Karpas-422 (cell line): ENCODE results near the gene HRAS. TPM values are rescaled to one million over a fixed set of nuclear protein-coding genes. Genes with fewer than 3 reads are reported as not detected.

Experiments
- DNase-seq: peaks from one replicate; pipeline ENCODE4 v3.0.0-alpha.2; 2015
- H2AFZ ChIP-seq: fragments of 200-600 bp; sonication (generic); 2 replicates; pipeline ENCODE4 v1.6.1; 2014; ENCODE audit warnings: antibody characterized with exemption, low read length, mixed read lengths
- H3K27ac ChIP-seq: fragments of 200-600 bp; sonication (generic); 2 replicates; pipeline ENCODE4 v1.5.1; 2014; ENCODE audit warnings: mild to moderate bottlenecking, low read length, moderate library complexity
- H3K27me3 ChIP-seq: fragments of 200-600 bp; sonication (generic); 2 replicates; pipeline ENCODE4 v1.6.1; 2014; ENCODE audit warnings: low read length, mixed read lengths
- H3K36me3 ChIP-seq: fragments of 200-600 bp; sonication (generic); 2 replicates; pipeline ENCODE4 v1.6.1; 2014; ENCODE audit warnings: low read length, mixed read lengths; ENCODE audit not compliant: insufficient read depth
- H3K4me1 ChIP-seq: fragments of 200-600 bp; sonication (generic); 2 replicates; pipeline ENCODE4 v1.6.1; 2014; ENCODE audit warnings: mild to moderate bottlenecking, low read length, mixed read lengths
- H3K4me2 ChIP-seq: fragments of 200-600 bp; sonication (generic); 2 replicates; pipeline ENCODE4 v1.6.1; 2014; ENCODE audit warnings: low read length, low read depth, mild to moderate bottlenecking; ENCODE audit not compliant: poor library complexity, severe bottlenecking
- H3K4me3 ChIP-seq: fragments of 200-600 bp; sonication (generic); 2 replicates; pipeline ENCODE4 v1.5.1; 2014; ENCODE audit warnings: mild to moderate bottlenecking, antibody characterized with exemption, low read length, mixed read lengths
- H3K79me2 ChIP-seq: fragments of 200-600 bp; sonication (generic); 2 replicates; pipeline ENCODE4 v1.6.1; 2014; ENCODE audit warnings: mild to moderate bottlenecking, low read length, mixed read lengths
- H3K9ac ChIP-seq: fragments of 200-600 bp; sonication (generic); 2 replicates; pipeline ENCODE4 v1.6.0; 2014; ENCODE audit warnings: low read length
- H3K9me2 ChIP-seq: fragments of 200-600 bp; sonication (generic), shearing (Covaris generic); replicated peaks from 2 replicates; pipeline ENCODE4 v1.6.0; 2014; ENCODE audit warnings: mild to moderate bottlenecking, low read length, moderate library complexity; ENCODE audit not compliant: insufficient read depth
- H3K9me3 ChIP-seq: fragments of 300-700, 200-600 bp; sonication (generic); 2 replicates; pipeline ENCODE4 v1.6.1; 2014; ENCODE audit warnings: low read length, mixed read lengths
- H4K20me1 ChIP-seq: fragments of 200-600 bp; sonication (generic); 2 replicates; pipeline ENCODE4 v1.6.1; 2014; ENCODE audit warnings: mild to moderate bottlenecking, antibody characterized with exemption, low read length, low read depth; ENCODE audit not compliant: insufficient read depth
- total RNA-seq: library from RNA; depleted of rRNA; stranded (reverse); fragments of >200 nt; shearing (Covaris generic); gene quantifications from 2 replicates; pipeline ENCODE4 v1.2.3, GENCODE V29; 2014; ENCODE audit warnings: low replicate concordance

HRAS gene
- total RNA-seq, 1 experiment from 2014 or later, result 8.5 TPM

- Histone ChIP-seq H3K4me3 (no peak overlapping the region), H3K36me3 (no peaks in the 10 kb centered on the region; the same call in 1 of the 2 replicates), H3K27me3 (no peaks in the 10 kb centered on the region), H3K9ac (no peak overlapping the region), H3K9me2 (no peaks in the 10 kb centered on the region), H3K4me1 (peaks cover 12% of the 10 kb centered on the region), H3K27ac (no peak overlapping the region), H3K79me2 (peaks cover 6% of the 10 kb centered on the region; the same call in 1 of the 2 replicates), H2AFZ (no peak overlapping the region), H4K20me1 (peaks cover 15% of the 10 kb centered on the region), H3K9me3 (no peaks in the 10 kb centered on the region), H3K4me2 (no peak overlapping the region)
- no peak for DNase-seq
Observed at GRCh38 chr11:529728-530411, 5.5 kb downstream of the HRAS start.

DNA sequence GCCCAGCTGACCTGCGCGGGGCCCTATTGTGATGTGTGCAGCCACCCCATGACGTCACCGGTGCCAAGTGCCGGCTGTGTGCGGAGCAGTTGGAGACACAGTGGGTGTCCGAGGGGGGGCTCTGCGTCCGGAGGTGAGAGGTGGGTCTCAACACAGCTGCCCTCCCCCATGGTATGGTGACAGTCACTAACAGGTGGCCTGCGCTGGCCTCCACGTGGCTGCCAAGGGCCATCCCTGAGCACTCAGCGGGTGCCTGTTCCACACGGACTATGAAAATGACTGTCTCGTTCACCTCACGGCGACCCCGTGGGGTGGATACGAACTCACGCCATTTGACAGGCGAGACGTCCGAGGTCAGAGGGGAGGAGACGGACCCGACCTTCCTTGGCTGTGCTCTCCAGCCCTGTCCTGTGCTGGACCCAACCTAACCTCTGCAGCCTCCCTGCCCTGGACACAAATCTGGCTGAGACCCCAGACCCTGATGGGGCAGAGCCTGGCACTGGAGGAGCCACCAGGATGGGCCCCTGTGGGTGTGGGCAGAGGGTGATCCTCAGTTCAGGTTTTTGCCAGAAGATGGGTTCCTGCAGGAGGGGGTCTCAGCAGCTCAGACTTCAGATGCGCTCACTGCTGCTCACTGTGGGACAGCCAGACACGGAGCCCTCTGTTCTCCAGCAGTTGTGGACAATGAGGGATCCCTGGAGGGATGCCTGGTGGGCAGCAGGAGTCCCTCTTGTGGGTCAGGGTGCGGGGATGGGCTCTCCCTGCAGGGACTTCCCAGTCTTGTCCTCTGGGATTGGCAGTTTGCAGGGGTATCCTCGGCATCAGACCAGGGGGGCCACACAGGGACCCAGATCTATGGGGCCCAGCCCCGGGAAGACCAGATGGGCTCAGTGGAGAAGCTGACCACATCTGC lies 6.3 kb downstream of the HRAS start:
- H3K4me2 ChIP-seq, result no peak overlapping the region
- DNase-seq, result no peak
- no peaks in the 10 kb centered on the region for H3K9me3 ChIP-seq
- H3K4me3 ChIP-seq, result no peak overlapping the region
- H3K9me2 ChIP-seq, result no peaks in the 10 kb centered on the region
- no peaks in the 10 kb centered on the region; the same call in 1 of the 2 replicates for H3K36me3 ChIP-seq
- H3K27me3 ChIP-seq, result no peaks in the 10 kb centered on the region
- H3K4me1 ChIP-seq, result peaks cover 5% of the 10 kb centered on the region
- no peaks in the 10 kb centered on the region for H3K79me2 ChIP-seq
- no peak overlapping the region for H2AFZ ChIP-seq
- H3K27ac ChIP-seq, result no peak overlapping the region
- H4K20me1 ChIP-seq, result peaks cover 8% of the 10 kb centered on the region
- no peak overlapping the region for H3K9ac ChIP-seq

GRCh38 chr11:528166-528814 lies 7.1 kb downstream of the HRAS start:
- Histone ChIP-seq H3K4me1 (peaks cover 4% of the 10 kb centered on the region; the same call in 1 of the 2 replicates), H3K79me2 (no peaks in the 10 kb centered on the region), H2AFZ (no peak overlapping the region), H4K20me1 (peaks cover under 1% of the 10 kb centered on the region; the same call in 1 of the 2 replicates), H3K4me3 (no peak overlapping the region), H3K36me3 (no peaks in the 10 kb centered on the region; the same call in 1 of the 2 replicates), H3K9ac (no peak overlapping the region), H3K27ac (no peak overlapping the region), H3K4me2 (no peak overlapping the region), H3K9me2 (no peaks in the 10 kb centered on the region), H3K27me3 (no peaks in the 10 kb centered on the region), H3K9me3 (no peaks in the 10 kb centered on the region)
- no peak for DNase-seq

DNA sequence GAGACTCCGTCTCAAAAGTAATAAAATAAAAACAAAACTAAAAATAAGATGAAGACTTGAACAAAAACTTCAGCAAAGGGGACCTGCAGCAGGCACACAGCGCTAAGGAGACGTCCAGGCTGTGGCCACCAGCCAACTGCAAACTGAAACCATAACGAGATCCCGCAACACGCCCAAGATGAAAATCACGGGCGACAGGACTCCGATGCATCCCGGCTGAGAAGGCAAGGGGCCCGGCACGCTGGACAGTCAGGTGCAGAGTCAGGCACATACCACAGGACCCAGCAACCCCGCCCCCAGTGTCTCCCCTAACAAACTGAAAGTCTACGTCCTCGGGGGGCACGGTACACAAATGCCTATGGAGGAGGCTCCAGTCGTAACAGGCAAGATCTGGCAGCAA lies 9.2 kb downstream of the HRAS start:
- no peak overlapping the region for H3K9ac ChIP-seq
- DNase-seq, result no peak

GRCh38 chr11:521177-521688 lies 14.1 kb downstream of the HRAS start:
- Histone ChIP-seq H3K4me3 (no peak overlapping the region), H3K27me3 (no peaks in the 10 kb centered on the region), H3K79me2 (no peaks in the 10 kb centered on the region), H2AFZ (no peak overlapping the region), H3K36me3 (no peaks in the 10 kb centered on the region), H3K4me1 (no peaks in the 10 kb centered on the region), H3K9ac (no peak overlapping the region), H4K20me1 (no peaks in the 10 kb centered on the region), H3K9me2 (no peaks in the 10 kb centered on the region), H3K27ac (no peak overlapping the region), H3K9me3 (peaks cover 3% of the 10 kb centered on the region), H3K4me2 (no peak overlapping the region)
- DNase-seq, result no peak

More for the DNA sequence above, 9.2 kb downstream of the HRAS start:
- Histone ChIP-seq H2AFZ (no peak overlapping the region), H3K27me3 (no peaks in the 10 kb centered on the region), H3K79me2 (no peaks in the 10 kb centered on the region), H3K4me2 (no peak overlapping the region), H3K27ac (no peak overlapping the region), H3K9me2 (no peaks in the 10 kb centered on the region), H3K4me3 (no peak overlapping the region), H4K20me1 (no peaks in the 10 kb centered on the region), H3K36me3 (no peaks in the 10 kb centered on the region), H3K4me1 (peaks cover 2% of the 10 kb centered on the region; the same call in 1 of the 2 replicates), H3K9me3 (no peaks in the 10 kb centered on the region)

DNA sequence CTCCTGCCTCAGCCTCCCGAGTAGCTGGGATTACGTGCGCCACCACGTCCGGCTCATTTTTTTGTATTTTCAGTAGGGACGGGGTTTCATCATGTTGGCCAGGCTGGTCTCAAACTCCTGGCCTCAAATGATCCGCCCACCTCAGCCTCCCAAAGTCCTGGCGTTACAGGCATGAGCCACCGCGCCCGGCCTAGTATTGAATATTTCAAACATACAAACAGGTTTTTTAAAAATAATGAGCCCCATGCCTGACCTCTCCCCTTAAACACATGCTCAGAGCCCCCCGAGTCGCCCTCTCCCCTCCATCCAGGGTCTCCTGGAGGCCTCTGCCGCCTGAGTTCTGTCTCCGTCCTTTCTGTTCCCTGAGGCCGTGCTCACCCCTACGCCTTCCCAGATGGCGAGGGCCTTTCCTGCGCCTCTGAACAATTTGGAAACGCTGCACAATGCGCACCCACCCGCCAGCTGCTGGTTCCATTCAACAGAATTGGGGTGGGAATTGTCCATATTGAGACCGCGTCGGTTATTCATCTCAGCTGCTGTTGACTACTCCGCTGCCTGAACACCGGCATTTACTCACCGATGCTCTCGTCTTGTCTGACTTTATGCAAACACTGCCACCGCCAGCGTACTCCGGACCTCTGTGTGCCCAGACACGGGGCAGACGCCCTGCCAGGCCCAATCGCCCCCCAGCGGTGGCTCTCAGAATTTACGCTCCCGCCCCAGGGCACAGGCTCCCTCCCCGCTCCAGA lies 14.8 kb downstream of the HRAS start:
- Histone ChIP-seq H3K27ac (no peak overlapping the region), H3K27me3 (no peaks in the 10 kb centered on the region), H3K9me2 (no peaks in the 10 kb centered on the region), H4K20me1 (no peaks in the 10 kb centered on the region), H3K36me3 (no peaks in the 10 kb centered on the region), H3K4me1 (no peaks in the 10 kb centered on the region), H3K4me2 (no peak overlapping the region), H3K9ac (no peak overlapping the region), H3K4me3 (no peak overlapping the region), H3K9me3 (peaks cover 4% of the 10 kb centered on the region), H2AFZ (no peak overlapping the region), H3K79me2 (no peaks in the 10 kb centered on the region)
- no peak for DNase-seq

GRCh38 chr11:518463-519202 lies 16.7 kb downstream of the HRAS start:
- Histone ChIP-seq H3K36me3 (no peaks in the 10 kb centered on the region), H3K4me2 (no peak overlapping the region), H3K79me2 (no peaks in the 10 kb centered on the region), H3K9me2 (no peaks in the 10 kb centered on the region), H4K20me1 (no peaks in the 10 kb centered on the region), H2AFZ (no peak overlapping the region), H3K4me3 (no peak overlapping the region), H3K9me3 (peaks cover 4% of the 10 kb centered on the region), H3K27ac (no peak overlapping the region), H3K4me1 (no peaks in the 10 kb centered on the region), H3K9ac (no peak overlapping the region), H3K27me3 (no peaks in the 10 kb centered on the region)
- DNase-seq, result peak; percentile 89
